Gastroesophageal sphincter (tissue), 3 donors: ENCODE results near the gene P2RY13.
A peak's percentile ranks its signal among the peaks of the same experiment; 100 is the strongest.

Experiments
- CTCF ChIP-seq, 4 experiments: fragments of 200-600 bp in 2 of 4; fragments of 450-650 bp in 2 of 4; sonication (generic) in 1 of 4; IDR thresholded peaks; one replicate each; pipeline ENCODE4 v1.5.1; 2017 to 2019; ENCODE audit warnings: antibody characterized with exemption in 4 of 4, mild to moderate bottlenecking in 2 of 4, moderate library complexity in 2 of 4
- EP300 ChIP-seq: sonication (generic); formaldehyde crosslinking; IDR thresholded peaks from one replicate; pipeline ENCODE4 v1.6.1; 2017; ENCODE audit warnings: antibody characterized with exemption, mild to moderate bottlenecking
- POLR2A ChIP-seq, 2 donors: fragments of 450-650 bp; IDR thresholded peaks; one replicate each; pipeline ENCODE4 v1.6.1; 2017; ENCODE audit warnings: antibody characterized with exemption in 2 of 2, mild to moderate bottlenecking in 2 of 2, moderate library complexity in 1 of 2
- POLR2AphosphoS5 ChIP-seq: sonication (generic); formaldehyde crosslinking; IDR thresholded peaks from one replicate; pipeline ENCODE4 v1.6.1; 2017; ENCODE audit warnings: antibody characterized with exemption

- TF ChIP-seq POLR2A (IDR thresholded peaks at IDR 0.05): no peak
- no peak for TF ChIP-seq CTCF (IDR thresholded peaks at IDR 0.05)
- TF ChIP-seq POLR2AphosphoS5: peak; percentile 43
- no peak for TF ChIP-seq EP300
Measured at GRCh38 chr3:151281671-151282324, 47.6 kb downstream of the P2RY13 start.
